ENCODE results near the gene PELI1.

DNA sequence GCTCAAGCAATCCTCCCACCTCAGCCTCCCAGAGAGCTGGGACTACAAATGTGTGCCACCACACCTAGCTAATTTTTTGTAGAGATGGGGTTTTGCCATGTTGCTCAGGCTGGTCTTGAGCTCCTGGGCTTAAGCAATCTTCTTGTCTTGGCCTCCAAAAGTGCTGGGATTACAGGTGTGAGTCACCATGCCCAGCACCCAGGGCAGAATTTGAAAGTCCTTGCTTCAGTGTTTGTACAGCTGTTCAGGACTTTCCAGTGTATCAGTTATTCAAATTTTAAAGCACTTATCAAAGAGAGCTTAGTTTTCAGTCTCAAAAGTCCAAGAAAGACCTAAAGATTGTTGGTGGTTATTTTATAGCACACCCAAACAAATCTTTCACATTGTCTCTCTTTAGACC, 81.4 kb downstream of the PELI1 start:
- TF ChIP-seq POLR2A (IDR thresholded peaks at IDR 0.05; ENCODE audit: low read length): no peak
- TF ChIP-seq GATA1 (IDR thresholded peaks at IDR 0.05; ENCODE audit: low read depth, low read length): no peak
